ENCODE data around the gene ZNF200.
"Not testable (repeated sequence)": the region's sequence is repeated elsewhere in the genome, so short reads cannot be mapped to it uniquely, and the experiment has no call there.

The ZNF200 gene, protein sequence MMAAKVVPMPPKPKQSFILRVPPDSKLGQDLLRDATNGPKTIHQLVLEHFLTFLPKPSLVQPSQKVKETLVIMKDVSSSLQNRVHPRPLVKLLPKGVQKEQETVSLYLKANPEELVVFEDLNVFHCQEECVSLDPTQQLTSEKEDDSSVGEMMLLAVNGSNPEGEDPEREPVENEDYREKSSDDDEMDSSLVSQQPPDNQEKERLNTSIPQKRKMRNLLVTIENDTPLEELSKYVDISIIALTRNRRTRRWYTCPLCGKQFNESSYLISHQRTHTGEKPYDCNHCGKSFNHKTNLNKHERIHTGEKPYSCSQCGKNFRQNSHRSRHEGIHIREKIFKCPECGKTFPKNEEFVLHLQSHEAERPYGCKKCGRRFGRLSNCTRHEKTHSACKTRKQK

DNA sequence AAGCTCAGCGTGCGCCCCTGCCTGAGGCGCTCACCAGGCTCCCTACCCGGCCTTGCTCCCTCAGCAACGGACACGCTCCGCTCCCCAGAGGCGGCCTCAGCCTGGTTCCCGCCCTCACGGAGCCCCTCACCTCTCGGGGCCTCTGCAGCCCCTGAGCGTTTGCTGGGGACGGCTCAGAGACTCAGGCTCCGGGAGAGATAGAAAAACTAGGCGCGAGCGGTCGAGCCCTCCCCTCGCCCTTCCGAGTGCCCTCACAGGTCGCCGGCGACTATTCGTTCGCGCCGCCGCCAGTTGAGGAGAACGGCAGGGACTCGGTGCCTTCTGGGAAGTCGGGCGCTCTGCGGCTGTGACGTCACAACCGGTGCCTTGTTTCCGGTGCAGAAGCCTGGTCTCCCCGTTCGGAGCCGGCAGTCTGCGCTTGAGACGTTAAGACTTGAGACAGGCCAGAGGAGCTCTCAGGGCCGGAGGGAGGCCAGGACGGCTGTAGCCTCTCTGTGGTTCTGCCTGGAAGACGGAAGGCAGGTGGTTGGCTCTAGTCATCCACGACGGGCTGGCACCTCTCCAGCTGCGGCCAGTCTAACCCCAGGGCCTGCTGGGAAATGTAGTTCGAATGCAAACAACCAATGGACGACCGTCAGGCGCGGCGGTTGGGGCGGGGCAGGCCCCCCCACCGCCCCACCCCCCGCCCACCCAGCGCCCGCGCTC lies at the start of gene ZNF200:
ZNF200 (minus strand) TSS at position 302 of the 705 bp plus-strand sequence. CDS start 1,403 bp downstream, outside the sequence.
- DNase-seq (ENCODE audit: low read depth in 3 of 3): peak; percentile 85 to 94 (median 87)

DNA sequence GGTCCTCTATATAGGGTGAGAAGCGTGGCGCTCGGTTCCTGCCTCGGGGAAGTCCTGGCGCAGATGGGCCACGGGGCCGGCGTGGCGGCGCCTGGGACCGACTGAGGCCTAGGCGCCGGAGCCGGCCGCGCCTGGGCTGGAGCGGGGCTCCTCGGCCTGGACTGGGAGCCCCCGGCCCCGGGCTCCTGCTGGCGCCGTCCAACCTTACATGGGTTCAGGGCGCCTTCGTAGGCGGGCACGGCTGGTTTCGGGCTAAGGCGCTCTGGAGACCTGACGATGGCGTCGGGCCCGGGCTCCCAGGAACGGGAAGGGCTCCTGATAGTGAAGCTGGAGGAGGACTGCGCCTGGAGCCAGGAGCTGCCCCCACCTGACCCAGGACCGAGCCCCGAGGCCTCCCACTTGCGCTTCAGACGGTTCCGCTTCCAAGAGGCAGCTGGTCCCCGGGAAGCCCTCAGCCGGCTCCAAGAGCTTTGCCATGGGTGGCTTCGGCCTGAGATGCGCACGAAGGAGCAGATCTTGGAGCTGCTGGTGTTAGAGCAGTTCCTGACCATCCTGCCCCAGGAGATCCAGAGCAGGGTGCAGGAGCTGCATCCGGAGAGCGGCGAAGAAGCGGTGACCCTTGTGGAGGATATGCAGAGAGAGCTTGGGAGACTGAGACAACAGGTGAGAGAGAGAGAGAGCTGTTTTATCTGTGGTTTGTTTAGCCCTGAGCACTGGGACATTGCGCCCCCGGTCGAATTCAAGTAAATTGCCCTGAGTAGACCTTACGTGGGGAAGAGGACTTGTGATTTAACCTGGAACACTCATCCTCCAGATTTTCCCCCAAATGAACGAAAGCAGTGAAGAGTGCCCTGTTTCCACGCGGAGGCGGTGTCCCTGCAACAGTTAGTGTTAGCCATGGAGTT lies 48.8 kb upstream of the ZNF200 start:
- DNase-seq (ENCODE audit: low read depth in 3 of 3): no peak

DNA sequence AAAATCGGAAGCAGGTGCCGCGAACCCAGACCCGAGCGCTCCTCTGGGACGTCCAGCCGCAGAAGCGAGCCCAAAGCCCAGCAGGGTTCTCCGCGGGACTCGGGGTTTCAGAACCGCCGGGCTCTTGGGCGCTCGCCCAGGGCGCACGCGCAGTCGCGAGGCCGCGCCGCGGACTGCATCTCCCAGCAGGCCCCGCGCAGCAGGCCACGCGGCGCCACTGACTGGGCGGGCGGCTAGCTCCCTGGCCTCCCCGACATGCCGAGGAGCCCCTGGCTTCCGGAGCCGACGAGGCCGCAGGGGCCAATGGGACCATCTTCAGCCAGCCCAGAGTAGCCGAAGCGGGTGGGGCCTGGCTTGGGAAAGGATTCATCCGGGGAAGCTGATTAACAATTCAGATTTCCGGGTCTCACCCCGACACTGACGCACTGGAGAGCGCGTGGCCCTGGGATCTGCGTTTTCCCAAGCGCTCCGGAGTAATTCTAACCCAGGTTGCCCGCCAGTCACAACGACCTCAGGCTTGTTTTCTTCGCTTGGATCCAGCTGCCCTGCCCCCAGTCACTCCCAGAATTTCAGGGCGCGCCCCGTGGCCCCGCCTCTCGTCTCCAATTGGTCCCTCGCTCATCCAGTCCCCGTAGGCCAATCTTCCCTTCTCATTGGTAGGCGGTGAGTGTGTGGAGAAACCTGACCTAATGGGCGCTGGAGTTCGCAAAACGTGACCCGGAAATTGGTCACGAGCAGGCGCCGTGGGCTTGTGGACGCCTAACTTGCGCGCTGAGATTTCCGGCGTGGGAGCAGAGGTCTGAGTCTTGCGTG lies 48.0 kb upstream of the ZNF200 start, which contains the start of gene ZNF263:
ZNF263 (plus strand) TSS at position 762 of the 813 bp plus-strand sequence. CDS start 328 bp downstream, outside the sequence.
- peak; percentile 86 to 92 (median 90) for DNase-seq (ENCODE audit: low read depth in 3 of 3)

DNA sequence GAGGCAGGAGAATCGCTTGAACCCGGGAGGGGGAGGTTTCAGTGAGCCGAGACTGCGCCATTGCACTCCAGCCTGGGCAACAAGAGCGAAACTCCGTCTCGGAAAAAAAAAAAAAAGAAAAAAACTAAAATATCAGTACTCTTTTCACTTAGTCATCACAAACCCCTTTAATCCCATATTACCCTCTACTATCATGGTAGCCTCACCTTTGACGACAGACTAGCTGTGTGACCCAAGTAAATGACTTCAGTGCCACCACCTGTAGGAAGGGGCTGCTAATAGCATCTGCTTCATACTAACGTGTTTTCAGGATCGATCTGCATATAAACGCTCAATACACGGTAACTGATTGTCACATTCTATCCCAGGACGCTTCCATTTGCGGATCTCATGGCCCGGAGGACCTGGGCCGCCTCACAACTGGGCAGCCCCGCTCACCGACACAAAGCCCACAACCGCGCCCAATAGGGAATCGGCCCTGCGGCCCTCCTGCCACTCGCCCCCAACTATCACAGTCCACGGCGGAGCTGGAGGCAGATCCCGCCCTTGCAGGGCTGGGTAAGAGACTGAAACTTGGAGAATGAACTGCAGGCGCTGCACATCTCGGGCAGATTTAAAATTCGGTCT lies 47.3 kb upstream of the ZNF200 start:
- DNase-seq (ENCODE audit: low read depth in 3 of 3): no peak

DNA sequence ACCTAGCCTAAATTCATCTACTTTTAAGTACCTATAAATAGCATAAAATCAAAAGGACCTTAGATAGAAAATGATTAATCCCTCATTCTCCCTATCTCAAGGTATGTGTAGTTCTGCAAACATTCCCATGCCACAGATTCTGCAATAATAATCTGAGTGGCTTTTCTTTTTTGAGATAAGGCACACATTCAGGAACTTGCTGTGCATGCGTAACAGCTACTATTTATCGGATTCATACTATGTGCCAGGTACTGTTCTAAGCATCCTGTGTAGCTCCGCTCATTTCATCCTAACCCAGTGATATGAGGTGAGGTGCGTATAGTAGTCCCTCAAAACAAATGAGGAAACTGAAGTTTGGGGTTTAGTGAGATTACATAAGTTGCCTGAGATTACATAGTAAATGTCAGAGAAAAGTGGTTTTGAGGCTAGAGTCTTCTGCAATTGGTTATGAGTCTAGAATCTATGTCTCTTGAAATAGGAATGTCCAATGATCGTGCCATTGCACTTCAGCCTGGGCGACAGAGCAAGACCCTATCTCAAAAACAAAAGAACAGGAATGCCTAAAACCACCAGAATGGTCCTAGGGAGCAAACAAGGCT lies 46.4 kb upstream of the ZNF200 start:
- DNase-seq (ENCODE audit: low read depth in 3 of 3): no peak

DNA sequence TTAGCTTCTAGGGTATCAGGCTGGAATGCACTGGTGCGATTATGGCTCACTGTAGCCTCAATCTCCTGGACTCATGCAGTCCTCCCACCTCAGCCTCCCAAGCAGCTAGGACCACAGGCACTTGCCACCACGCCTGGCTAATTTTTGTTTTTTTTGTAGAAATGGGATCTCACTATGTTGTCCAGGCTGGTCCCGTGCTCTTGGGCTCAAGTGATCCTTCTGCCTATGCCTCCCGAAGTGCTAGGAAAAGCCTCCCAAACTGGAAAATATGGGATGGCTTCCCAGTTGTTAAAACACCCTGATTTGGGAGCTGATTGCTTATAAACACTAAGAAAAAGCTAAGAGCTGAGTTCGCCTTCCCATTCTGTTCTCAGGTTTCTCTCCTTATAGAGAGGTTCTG lies 41.7 kb upstream of the ZNF200 start:
- DNase-seq (ENCODE audit: low read depth in 3 of 3): no peak

DNA sequence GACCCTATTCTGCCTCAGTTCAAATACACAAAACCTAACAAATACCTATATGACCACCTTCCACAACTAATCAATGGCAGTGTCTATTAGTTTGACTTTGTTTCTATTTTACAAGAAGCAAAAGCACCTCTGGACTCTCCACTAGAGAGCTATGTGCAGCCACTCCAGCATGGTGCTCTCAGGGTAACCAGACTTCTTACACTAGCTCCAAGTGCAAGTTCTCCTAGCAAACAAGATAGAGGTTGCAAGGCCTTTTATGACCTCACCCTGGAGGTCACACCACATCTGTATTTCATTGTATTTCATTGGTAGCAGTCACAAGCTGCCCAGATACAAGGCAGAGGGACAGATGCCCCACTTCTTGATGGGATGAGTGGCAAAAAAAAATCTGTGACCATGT lies 40.0 kb upstream of the ZNF200 start:
- DNase-seq (ENCODE audit: low read depth in 3 of 3): no peak

DNA sequence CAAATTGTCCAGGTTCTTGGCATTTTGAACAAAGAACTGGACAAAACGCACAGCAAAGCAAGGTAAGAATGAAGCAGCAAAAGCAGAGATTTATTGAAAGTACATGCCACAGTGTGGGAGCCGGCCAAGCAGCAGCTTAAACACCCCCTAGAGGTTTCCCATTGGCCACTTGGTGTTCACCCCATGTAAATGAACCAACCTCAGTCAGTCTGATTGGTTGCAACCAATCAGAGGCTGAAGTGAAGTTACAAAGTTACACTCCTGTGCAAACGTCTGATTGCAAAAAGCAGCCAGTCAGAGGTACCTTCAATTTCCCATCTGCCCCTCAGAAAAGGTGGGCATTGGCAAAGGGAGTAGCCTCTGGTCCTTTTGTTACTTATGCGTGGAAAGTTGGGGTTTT lies 39.5 kb upstream of the ZNF200 start:
- no peak for DNase-seq (ENCODE audit: low read depth in 3 of 3)

DNA sequence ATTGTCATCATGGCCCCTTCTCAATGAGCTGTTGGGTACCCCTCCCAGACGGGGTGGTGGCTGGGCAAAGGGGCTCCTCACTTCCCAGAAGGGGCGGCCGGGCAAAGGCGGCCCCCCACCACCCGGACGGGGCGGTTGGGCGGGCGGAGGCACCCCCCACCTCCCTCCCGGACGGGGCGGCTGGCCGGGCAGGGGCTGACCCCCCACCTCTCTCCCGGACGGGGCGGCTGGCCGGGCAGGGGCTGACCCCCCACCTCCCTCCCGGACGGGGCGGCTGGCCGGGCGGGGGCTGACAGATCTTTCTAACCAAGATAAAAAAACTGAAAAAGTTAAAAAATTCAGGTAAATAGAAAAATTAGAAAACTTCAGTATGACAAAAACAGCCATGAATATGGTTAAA lies 36.3 kb upstream of the ZNF200 start:
- not testable (repeated sequence) for DNase-seq (ENCODE audit: low read depth in 3 of 3)

DNA sequence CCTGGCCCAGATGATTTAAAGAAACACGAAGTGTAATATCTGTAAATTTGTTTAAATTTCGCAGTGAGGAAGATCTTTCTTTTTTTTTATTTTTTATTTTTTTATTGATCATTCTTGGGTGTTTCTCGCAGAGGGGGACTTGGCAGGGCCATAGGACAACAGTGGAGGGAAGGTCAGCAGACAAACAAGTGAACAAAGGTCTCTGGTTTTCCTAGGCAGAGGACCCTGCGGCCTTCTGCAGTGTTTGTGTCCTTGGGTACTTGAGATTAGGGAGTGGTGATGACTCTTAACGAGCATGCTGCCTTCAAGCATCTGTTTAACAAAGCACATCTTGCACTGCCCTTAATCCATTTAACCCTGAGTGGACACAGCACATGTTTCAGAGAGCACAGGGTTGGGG lies 35.8 kb upstream of the ZNF200 start:
- DNase-seq (ENCODE audit: low read depth in 3 of 3): not testable (repeated sequence)

DNA sequence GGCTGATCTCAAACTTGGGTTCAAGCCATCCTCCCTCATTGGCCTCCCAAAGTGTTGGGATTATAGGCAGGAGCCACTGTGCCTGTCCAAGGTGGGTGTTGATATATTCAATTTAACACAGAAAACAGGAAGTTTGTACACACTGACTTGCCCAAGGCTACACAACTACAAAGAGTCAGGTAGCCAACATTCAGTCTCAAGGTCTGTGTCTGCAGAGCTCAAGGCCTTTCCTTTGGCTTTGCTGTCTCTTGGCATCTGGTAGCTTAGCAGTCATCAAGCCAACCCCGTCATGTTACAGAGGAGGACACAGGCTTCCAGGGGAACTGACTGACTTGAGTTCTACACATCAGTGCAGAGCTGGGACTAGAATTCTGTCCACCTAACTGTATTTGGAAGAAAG lies 33.3 kb upstream of the ZNF200 start:
- DNase-seq (ENCODE audit: low read depth in 3 of 3): no peak

DNA sequence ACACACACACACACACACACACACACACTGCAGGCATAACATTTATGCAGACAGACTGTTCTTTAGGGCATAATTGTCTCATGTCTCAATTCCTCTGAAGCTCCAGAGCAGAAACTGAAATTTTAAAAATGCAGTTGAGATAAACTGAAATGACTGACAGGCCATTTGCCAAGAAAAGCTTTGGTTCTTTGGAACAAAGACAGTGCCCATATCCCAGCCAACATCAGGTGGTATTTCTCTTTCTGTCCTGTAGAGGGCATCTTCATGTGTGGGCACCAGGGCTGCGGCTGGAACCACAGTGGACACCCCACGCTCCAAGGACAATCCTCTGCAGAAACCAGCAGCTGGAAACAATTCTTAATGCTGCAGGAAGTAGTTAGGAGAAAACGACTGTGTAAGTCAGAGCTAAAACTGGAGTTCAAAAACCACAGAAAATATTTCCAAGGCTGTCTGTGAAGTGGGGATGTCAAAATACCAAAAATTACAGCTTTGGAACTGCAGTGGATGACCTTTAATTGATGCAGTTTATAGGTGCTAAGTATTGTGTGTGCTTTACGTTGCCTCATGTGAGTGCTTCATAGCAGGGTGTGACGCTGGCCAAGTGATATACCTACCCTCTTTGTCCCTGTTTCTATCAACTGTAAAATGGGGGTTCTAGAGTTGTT lies 32.0 kb upstream of the ZNF200 start:
- DNase-seq (ENCODE audit: low read depth in 3 of 3): no peak

DNA sequence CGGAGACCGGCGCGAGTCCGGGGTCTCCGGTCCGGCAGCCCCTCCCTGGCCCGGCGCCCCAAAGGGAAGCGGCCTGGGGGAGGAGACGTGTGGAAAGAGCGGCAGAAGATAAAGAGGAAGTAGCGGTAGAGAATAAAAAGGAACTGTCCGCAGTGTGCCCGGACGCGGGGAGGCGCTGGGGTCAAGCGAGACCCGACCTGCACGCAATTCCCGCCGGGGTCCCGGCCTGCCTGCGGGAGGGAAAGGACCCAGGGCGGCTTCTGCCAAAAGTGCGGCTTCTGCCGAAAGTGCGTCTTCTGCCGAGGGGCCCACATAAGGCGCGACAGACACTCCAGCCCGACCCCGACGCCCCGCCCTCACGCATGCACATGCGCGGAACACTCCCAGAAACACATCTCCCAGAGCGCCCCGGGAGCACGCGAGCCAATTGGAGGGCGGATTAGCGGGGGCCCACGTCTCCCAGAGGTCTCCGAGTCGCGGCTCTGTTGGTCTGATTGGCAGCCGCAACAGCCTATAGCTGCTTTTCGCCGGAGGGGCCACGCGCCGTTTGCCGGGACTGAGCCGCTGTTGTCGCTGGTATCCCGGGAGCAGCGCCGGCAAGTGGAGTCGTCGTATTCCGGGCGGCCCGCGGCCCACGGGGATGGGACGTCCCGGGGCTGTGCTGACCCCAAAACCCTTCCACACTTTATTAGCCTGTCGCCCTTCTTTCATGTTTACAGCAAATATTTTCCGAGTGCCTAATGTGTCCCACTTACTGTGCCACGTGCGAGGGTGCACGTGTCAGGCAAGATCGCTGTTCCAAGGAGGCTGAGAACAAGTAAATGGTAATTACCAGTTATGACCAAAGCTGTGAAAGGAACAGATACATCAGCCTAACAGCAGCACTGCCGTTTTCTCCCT lies 29.4 kb upstream of the ZNF200 start:
- DNase-seq (ENCODE audit: low read depth in 3 of 3): peak; percentile 96 to 99 (median 98)

DNA sequence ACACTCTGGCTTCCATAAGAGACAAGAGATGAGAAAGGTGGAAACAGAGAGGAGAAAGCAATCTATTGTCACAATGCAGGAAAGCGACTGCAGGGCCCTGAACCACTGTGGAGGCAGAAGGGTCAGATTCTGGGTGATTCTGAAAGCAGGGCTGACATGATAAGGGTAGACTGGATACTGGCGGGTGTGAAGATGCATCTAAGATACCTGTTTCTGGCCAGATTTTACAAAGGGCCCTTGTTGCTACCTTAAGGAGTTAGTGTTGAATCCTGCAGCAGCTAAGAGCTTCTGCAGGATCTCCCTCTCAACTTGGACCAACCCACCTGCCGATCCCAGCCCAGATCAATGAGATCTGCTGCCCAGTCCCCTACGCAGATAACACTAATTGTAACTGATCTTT lies 27.6 kb upstream of the ZNF200 start:
- DNase-seq (ENCODE audit: low read depth in 3 of 3): no peak

DNA sequence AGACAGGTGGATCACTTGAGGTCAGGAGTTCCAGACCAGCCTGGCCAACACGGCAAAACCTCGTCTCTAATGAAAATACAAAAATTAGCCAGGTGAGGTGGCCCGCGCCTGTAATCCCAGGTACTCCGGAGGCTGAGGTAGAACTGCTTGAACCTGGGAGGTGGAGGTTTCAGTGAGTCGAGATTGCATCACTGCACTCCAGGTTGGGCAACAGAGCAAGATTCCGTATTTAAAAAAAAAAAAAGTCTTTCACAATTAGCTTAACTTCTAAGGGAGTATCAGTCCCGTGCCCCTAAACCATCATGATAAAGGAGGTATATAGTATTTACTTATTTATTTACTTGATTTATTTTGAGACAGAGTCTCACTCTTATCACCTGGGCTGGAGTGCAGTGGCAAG lies 24.9 kb upstream of the ZNF200 start:
- no peak for DNase-seq (ENCODE audit: low read depth in 3 of 3)

DNA sequence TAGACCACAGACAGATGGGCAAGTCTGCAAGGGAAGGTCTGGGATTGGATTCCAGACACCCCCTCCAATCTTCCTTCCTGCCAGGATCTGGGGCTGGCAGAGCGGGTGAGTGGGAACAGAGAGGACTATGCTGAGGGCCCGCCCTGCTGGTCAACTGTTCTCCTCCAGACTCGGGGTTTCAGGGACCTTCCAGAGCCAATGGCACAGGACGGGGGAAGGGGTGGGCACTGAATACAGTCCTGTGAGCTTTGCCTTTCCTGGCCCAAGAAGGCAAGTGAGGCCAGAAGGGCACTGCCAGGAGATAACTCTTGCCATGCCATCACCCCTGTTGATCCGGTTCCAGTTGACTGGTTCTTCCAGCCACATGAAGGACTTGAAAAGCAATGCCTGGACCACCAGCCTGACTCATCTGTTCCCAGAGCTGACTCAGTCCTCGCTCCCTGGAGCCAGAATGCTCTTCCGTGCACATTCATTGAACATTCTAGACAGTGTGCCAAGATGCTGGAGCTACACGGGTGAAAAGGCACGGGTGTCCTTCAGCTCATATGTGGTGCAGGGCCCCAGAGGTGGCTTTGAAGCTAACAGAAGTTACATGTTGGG lies 22.0 kb upstream of the ZNF200 start:
- DNase-seq (ENCODE audit: low read depth in 3 of 3): no peak

DNA sequence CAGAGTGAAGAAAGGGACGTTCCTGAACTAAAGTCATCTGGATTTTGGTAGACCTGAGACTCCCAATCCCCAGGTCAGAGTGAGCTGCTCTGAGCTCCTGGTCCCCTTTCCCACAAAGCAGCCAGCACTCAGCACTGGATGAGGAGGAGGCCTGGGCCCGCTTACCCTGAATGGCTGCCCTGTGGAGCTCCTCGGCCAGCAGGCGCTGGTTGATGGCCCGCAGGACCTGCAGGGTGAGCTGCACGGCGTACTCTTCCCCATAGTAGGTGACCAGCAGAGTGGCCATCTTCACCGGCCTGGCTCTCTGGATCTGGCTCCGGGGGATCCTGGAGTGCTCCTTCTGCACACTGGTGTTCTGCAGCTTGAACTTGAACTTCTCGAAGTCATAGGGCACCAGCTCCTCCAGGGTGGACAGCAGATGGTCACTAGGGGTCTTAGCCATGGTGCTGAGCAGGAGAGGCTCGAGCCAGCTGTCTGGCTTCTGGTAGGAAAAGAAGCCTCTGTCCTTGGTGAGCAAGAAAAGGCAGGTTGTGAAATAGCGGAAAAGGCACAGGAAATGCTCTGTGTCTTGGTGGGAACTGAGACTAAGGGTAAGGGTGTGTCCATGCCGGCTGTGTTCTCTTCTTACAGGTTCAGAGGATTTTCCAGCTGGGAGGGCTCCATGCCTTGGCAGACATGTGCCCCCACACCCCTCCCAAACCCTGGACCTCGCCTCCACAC lies 21.3 kb upstream of the ZNF200 start, which contains the start of gene MEFV:
MEFV (minus strand) TSS at position 488 of the 720 bp plus-strand sequence; CDS start at position 442, 46 bp downstream.
- DNase-seq (ENCODE audit: low read depth in 3 of 3): no peak
